Measurements from ENCODE around the gene WASF1. TPM values are rescaled to one million over a fixed set of nuclear protein-coding genes. Genes with fewer than 3 reads are reported as not detected.
A peak's percentile ranks its signal among the peaks of the same experiment; 100 is the strongest.

Gene WASF1
- total RNA-seq, 2 experiments from 2014 or later, result 4.2 to 4.6 TPM

- Mint-ChIP-seq H3K9me3 (ENCODE audit: low read depth) (no peaks in the 10 kb centered on the region), H3K27ac (no peak overlapping the region), H3K27me3 (no peaks in the 10 kb centered on the region), H3K4me1 (peaks cover 14% of the 10 kb centered on the region), H3K4me3 (no peak overlapping the region), H3K36me3 (ENCODE audit: low read depth) (peaks cover 18% of the 10 kb centered on the region)
- DNase-seq (no peak), ATAC-seq (no peak)
- ChIA-PET CTCF (interaction anchor here (1.1 kb wide), 1 partner anchor 13 kb away, joined by 3 read pairs; no protein-coding TSS in a partner anchor), POLR2A (no interaction called here)
- intact Hi-C loops (cut with DNase I, micrococcal nuclease), result no loop called here
Observed at GRCh38 chr6:110195639-110196038, 16.2 kb upstream of the WASF1 start.

GRCh38 chr6:110191477-110191876 lies 12.0 kb upstream of the WASF1 start:
- ChIA-PET CTCF (no interaction called here), POLR2A (no interaction called here)
- no peak overlapping the region for H3K27ac Mint-ChIP-seq

GRCh38 chr6:110190726-110191125 lies 11.3 kb upstream of the WASF1 start:
- H3K27me3 Mint-ChIP-seq, result no peaks in the 10 kb centered on the region
- H3K9me3 Mint-ChIP-seq (ENCODE audit: low read depth), result no peaks in the 10 kb centered on the region
- CTCF ChIA-PET, result no interaction called here
- POLR2A ChIA-PET, result interaction anchor here (0.6 kb wide), 1 partner anchor 947 kb away, joined by 3 read pairs; no protein-coding TSS in a partner anchor
- peaks cover 33% of the 10 kb centered on the region for H3K4me1 Mint-ChIP-seq
- DNase-seq (no peak), ATAC-seq (no peak)
- H3K36me3 Mint-ChIP-seq (ENCODE audit: low read depth), result peaks cover 14% of the 10 kb centered on the region
- no peak overlapping the region for H3K27ac Mint-ChIP-seq
- H3K4me3 Mint-ChIP-seq, result no peak overlapping the region
- intact Hi-C loops (cut with DNase I, micrococcal nuclease), result no loop called here

More at GRCh38 chr6:110191477-110191876, 12.0 kb upstream of the WASF1 start:
- ATAC-seq (no peak), DNase-seq (no peak)
- Mint-ChIP-seq H3K9me3 (ENCODE audit: low read depth) (no peaks in the 10 kb centered on the region), H3K27me3 (no peaks in the 10 kb centered on the region), H3K4me3 (no peak overlapping the region), H3K4me1 (peaks cover 27% of the 10 kb centered on the region), H3K36me3 (ENCODE audit: low read depth) (peaks cover 12% of the 10 kb centered on the region)
- intact Hi-C loops (cut with DNase I, micrococcal nuclease), result no loop called here

GRCh38 chr6:110188791-110189190 lies 9.3 kb upstream of the WASF1 start:
- DNase-seq, result no peak
- Mint-ChIP-seq H3K36me3 (ENCODE audit: low read depth) (peaks cover 9% of the 10 kb centered on the region), H3K4me1 (peaks cover 34% of the 10 kb centered on the region), H3K27me3 (no peaks in the 10 kb centered on the region), H3K27ac (no peak overlapping the region), H3K4me3 (no peak overlapping the region), H3K9me3 (ENCODE audit: low read depth) (no peaks in the 10 kb centered on the region)
- no peak for ATAC-seq
- ChIA-PET POLR2A (interaction anchor here (0.8 kb wide), 1 partner anchor 9 kb away, joined by 6 read pairs; the partner anchor contains the start of gene WASF1), CTCF (interaction anchor here (0.7 to 1.5 kb wide), 4 partner anchors 10 to 471 kb away, joined by 3 to 6 read pairs (median 4); partner anchors contain the start of gene WASF1)
- intact Hi-C loops (cut with DNase I, micrococcal nuclease), result loop anchor here (5.0 to 10.0 kb wide), 3 partner anchors 44 to 766 kb away; partner anchors contain the start of gene GTF3C6 (in 1 of the 2)

GRCh38 chr6:110185879-110186278 lies 6.4 kb upstream of the WASF1 start:
- CTCF ChIA-PET, result interaction anchor here (1.5 kb wide), 1 partner anchor 50 kb away, joined by 3 read pairs; no protein-coding TSS in a partner anchor
- peak; percentile 78 for ATAC-seq
- no peaks in the 10 kb centered on the region for H3K27me3 Mint-ChIP-seq
- H3K36me3 Mint-ChIP-seq (ENCODE audit: low read depth), result peaks cover 4% of the 10 kb centered on the region
- peak overlapping the region; percentile 56 for H3K27ac Mint-ChIP-seq
- peaks cover 34% of the 10 kb centered on the region for H3K4me1 Mint-ChIP-seq
- intact Hi-C loops (cut with DNase I, micrococcal nuclease), result loop anchor here (5.0 to 10.0 kb wide), 3 partner anchors 46 to 769 kb away; partner anchors contain the start of gene GTF3C6 (in 1 of the 2)
- POLR2A ChIA-PET, result no interaction called here
- H3K4me3 Mint-ChIP-seq, result peak overlapping the region; percentile 13
- no peaks in the 10 kb centered on the region for H3K9me3 Mint-ChIP-seq (ENCODE audit: low read depth)
- no peak for DNase-seq

GRCh38 chr6:110183292-110183885 lies 3.9 kb upstream of the WASF1 start:
- ATAC-seq (no peak), DNase-seq (no peak)
- no peaks in the 10 kb centered on the region for H3K9me3 Mint-ChIP-seq (ENCODE audit: low read depth)
- peaks cover 2% of the 10 kb centered on the region for H3K27me3 Mint-ChIP-seq
- H3K27ac Mint-ChIP-seq, result no peak overlapping the region
- H3K4me1 Mint-ChIP-seq, result peaks cover 29% of the 10 kb centered on the region
- POLR2A ChIA-PET, result no interaction called here
- no peak overlapping the region for H3K4me3 Mint-ChIP-seq
- CTCF ChIA-PET, result interaction anchor here (1.0 kb wide), 1 partner anchor 13 kb away, joined by 3 read pairs; no protein-coding TSS in a partner anchor
- intact Hi-C loops (cut with DNase I, micrococcal nuclease), result loop anchor here (5.0 to 10.0 kb wide), 4 partner anchors 669 to 904 kb away; partner anchors contain the start of genes CD164 (in 1 of the 2), GTF3C6 (in 1 of the 2) and SLC16A10 (in 1 of the 2)
- H3K36me3 Mint-ChIP-seq (ENCODE audit: low read depth), result peaks cover 4% of the 10 kb centered on the region

- Mint-ChIP-seq H3K4me3 (no peak overlapping the region), H3K9me3 (ENCODE audit: low read depth) (no peaks in the 10 kb centered on the region), H3K4me1 (peaks cover 18% of the 10 kb centered on the region), H3K27ac (no peak overlapping the region), H3K36me3 (ENCODE audit: low read depth) (peaks cover 4% of the 10 kb centered on the region), H3K27me3 (peaks cover 5% of the 10 kb centered on the region)
- DNase-seq (peak; percentile 47), ATAC-seq (no peak)
- ChIA-PET POLR2A (no interaction called here), CTCF (interaction anchor here (0.6 to 1.1 kb wide), 3 partner anchors 10 to 1862 kb away, joined by 3 read pairs; no protein-coding TSS in a partner anchor)
- intact Hi-C loops (cut with DNase I, micrococcal nuclease), result loop anchor here (2.0 to 10.0 kb wide), 5 partner anchors 491 to 906 kb away; partner anchors contain the start of genes AK9 (in 1 of the 2), CD164 (in 1 of the 2), FIG4 (in 1 of the 2) and GTF3C6 (in 1 of the 2)
Observed at GRCh38 chr6:110181131-110182030, 1.9 kb upstream of the WASF1 start.

GRCh38 chr6:110180228-110181008 lies 948 bp upstream of the WASF1 start, which contains the start of gene CDC40:
Gene CDC40 (plus strand): TSS chr6:110180427. CDS start chr6:110180445, 18 bp downstream.
- no peak within 1 kb of the TSS for H3K27ac Mint-ChIP-seq
- H3K36me3 Mint-ChIP-seq (ENCODE audit: low read depth), result peaks cover 2% of the 10 kb centered on the region
- intact Hi-C loops (cut with DNase I, micrococcal nuclease), result loop anchor here (1.0 to 10.0 kb wide), 11 partner anchors 489 to 1085 kb away; partner anchors contain the start of genes AK9 (in 2 of the 2), FIG4 (in 2 of the 2), CD164 (in 1 of the 2) and CDK19 (in 1 of the 2)
- ChIA-PET POLR2A (interaction anchor here (0.6 to 1.0 kb wide), 2 partner anchors 9 to 1011 kb away, joined by 5 to 6 read pairs; no protein-coding TSS in a partner anchor), CTCF (interaction anchor here (0.6 to 1.6 kb wide), 5 partner anchors 9 to 1863 kb away, joined by 3 read pairs; no protein-coding TSS in a partner anchor)
- ATAC-seq (peak; percentile 48), DNase-seq (peak; percentile 72)
- H3K4me3 Mint-ChIP-seq, result no peak within 1 kb of the TSS
- no peaks in the 10 kb centered on the region for H3K9me3 Mint-ChIP-seq (ENCODE audit: low read depth)
- H3K27me3 Mint-ChIP-seq, result peaks cover 7% of the 10 kb centered on the region
- peaks cover 10% of the 10 kb centered on the region for H3K4me1 Mint-ChIP-seq

GRCh38 chr6:110178626-110179405 lies 654 bp downstream of the WASF1 start:
- ATAC-seq (peak; percentile 43), DNase-seq (peak; percentile 73)
- Mint-ChIP-seq H3K27ac (peak overlapping the region; percentile 7), H3K4me1 (peaks cover 3% of the 10 kb centered on the region), H3K9me3 (ENCODE audit: low read depth) (no peaks in the 10 kb centered on the region), H3K36me3 (ENCODE audit: low read depth) (no peaks in the 10 kb centered on the region), H3K27me3 (peaks cover 14% of the 10 kb centered on the region), H3K4me3 (no peak overlapping the region)
- ChIA-PET CTCF (interaction anchor here (0.6 to 1.6 kb wide), 6 partner anchors 9 to 488 kb away, joined by 3 to 7 read pairs (median 3); partner anchors contain the start of genes AK9 and FIG4), POLR2A (interaction anchor here (0.6 to 1.0 kb wide), 3 partner anchors 10 to 788 kb away, joined by 3 to 6 read pairs (median 4); no protein-coding TSS in a partner anchor)
- intact Hi-C loops (cut with DNase I, micrococcal nuclease), result loop anchor here (1.0 to 2.0 kb wide), 5 partner anchors 56 to 696 kb away; partner anchors contain the start of gene AMD1 (in 1 of the 2)

Data from activated CD4-positive, alpha-beta T cell treated with anti-CD3 and anti-CD28 coated beads for 36 hours (primary cell).